ENCODE results near the gene PRKAG1. TPM values are rescaled to one million over a fixed set of nuclear protein-coding genes. Genes with fewer than 3 reads are reported as not detected.

Gene PRKAG1
- total and polyA plus RNA-seq, 10 of the 15 experiments (the other 5 are each of a cell fraction or from before 2014, with no cell fraction given), result 44.5 to 91.6 (median 60.9) TPM

GRCh38 chr12:49021292-49021915 is 2.8 kb upstream of the PRKAG1 start:
- in situ Hi-C loops (cut with MboI) (no loop called here), intact Hi-C loops (cut with micrococcal nuclease; ENCODE audit: unreplicated experiment) (no loop called here)
- Histone ChIP-seq H3K27me3 (replicated peaks in 1 of 2; ENCODE audit: control insufficient read depth in 2 of 2, insufficient read depth in 2 of 2, low read length in 1 of 2) (no peaks in the 10 kb centered on the region), H3K36me3 (ENCODE audit: control insufficient read depth in 2 of 2, insufficient read depth in 2 of 2, low read length in 1 of 2) (peaks cover 10 to 16% of the 10 kb centered on the region in 2 experiments), H2AFZ (ENCODE audit: control insufficient read depth, low read depth, low read length) (no peak overlapping the region), H3K4me1 (ENCODE audit: control insufficient read depth, insufficient read depth, low read length) (0 out of 2 replicates have a peak, but pooled peaks cover 3% of the 10 kb centered on the region), H3K9ac (ENCODE audit: control insufficient read depth, insufficient read depth, low read length) (no peak overlapping the region), H4K20me1 (ENCODE audit: control insufficient read depth, insufficient read depth) (no peaks in the 10 kb centered on the region), H3K79me2 (ENCODE audit: control insufficient read depth, insufficient read depth, low read length) (peaks cover 17% of the 10 kb centered on the region), H3K4me2 (ENCODE audit: control insufficient read depth, insufficient read depth) (no peak overlapping the region), H3K27ac (ENCODE audit: control insufficient read depth, insufficient read depth) (no peak overlapping the region), H3K9me3 (replicated peaks; ENCODE audit: control insufficient read depth, insufficient read depth, low read length) (no peaks in the 10 kb centered on the region), H3K4me3 (no peak overlapping the region)
- TSS peak; percentile 24 for BruUV-seq (replicated peaks)
- FAIRE-seq (no peak), DNase-seq (ENCODE audit: low read depth, low spot score) (no peak), ATAC-seq (no peak)
- ChIA-PET RAD21 (ENCODE audit: unreplicated experiment) (interaction anchor here (1.1 kb wide), 1 partner anchor 22 kb away, joined by 3 read pairs; the partner anchor contains the start of gene DDN), CTCF (interaction anchor here (0.7 to 3.6 kb wide), 6 partner anchors 22 to 37 kb away, joined by 3 to 54 read pairs (median 7); partner anchors contain the start of gene DDN), POLR2A (interaction anchor here (0.6 kb wide), 1 partner anchor 65 kb away, joined by 3 read pairs; no protein-coding TSS in a partner anchor), SMC1A (ENCODE audit: uncharacterized antibody, unreplicated experiment) (interaction anchor here (3.4 kb wide), 1 partner anchor 25 kb away, joined by 15 read pairs; no protein-coding TSS in a partner anchor)
- TF ChIP-seq FOXK2 (IDR thresholded peaks at IDR 0.05) (no peak), HDAC6 (IDR thresholded peaks at IDR 0.05; ENCODE audit: unreplicated experiment) (no peak), IKZF1 (conservative IDR thresholded peaks at IDR 0.05) (no peak), PAX8 (IDR thresholded peaks at IDR 0.05) (no peak), SMAD5 (IDR thresholded peaks at IDR 0.05; ENCODE audit: low read depth) (no peak)
- 91% methylated on average over 9 of the region's 11 CpGs for WGBS (ENCODE audit: insufficient coverage, insufficient replicate concordance, low lambda C conversion rate, missing lambda C conversion rate)

- Histone ChIP-seq H3K36me3 (ENCODE audit: control insufficient read depth in 2 of 2, insufficient read depth in 2 of 2, low read length in 1 of 2) (peaks cover 7 to 13% of the 10 kb centered on the region in 2 experiments), H3K27me3 (replicated peaks in 1 of 2; ENCODE audit: control insufficient read depth in 2 of 2, insufficient read depth in 2 of 2, low read length in 1 of 2) (no peaks in the 10 kb centered on the region), H4K20me1 (ENCODE audit: control insufficient read depth, insufficient read depth) (no peaks in the 10 kb centered on the region), H3K4me3 (no peak overlapping the region), H3K27ac (ENCODE audit: control insufficient read depth, insufficient read depth) (no peak overlapping the region), H3K4me2 (ENCODE audit: control insufficient read depth, insufficient read depth) (no peak overlapping the region), H3K4me1 (ENCODE audit: control insufficient read depth, insufficient read depth, low read length) (0 out of 2 replicates have a peak, but pooled peaks cover 3% of the 10 kb centered on the region), H3K79me2 (ENCODE audit: control insufficient read depth, insufficient read depth, low read length) (peaks cover 17% of the 10 kb centered on the region), H2AFZ (ENCODE audit: control insufficient read depth, low read depth, low read length) (no peak overlapping the region), H3K9me3 (replicated peaks; ENCODE audit: control insufficient read depth, insufficient read depth, low read length) (no peaks in the 10 kb centered on the region), H3K9ac (ENCODE audit: control insufficient read depth, insufficient read depth, low read length) (no peak overlapping the region)
- ChIA-PET POLR2A (interaction anchor here (0.6 to 1.7 kb wide), 4 partner anchors 21 to 215 kb away, joined by 3 to 39 read pairs (median 4); partner anchors contain the start of genes DDN and TUBA1B), SMC1A (ENCODE audit: uncharacterized antibody, unreplicated experiment) (interaction anchor here (0.6 to 3.4 kb wide), 6 partner anchors 11 to 168 kb away, joined by 3 to 15 read pairs (median 4); no protein-coding TSS in a partner anchor), CTCF (interaction anchor here (0.9 to 3.6 kb wide), 12 partner anchors 9 to 168 kb away, joined by 3 to 54 read pairs (median 7); partner anchors contain the start of genes DDN and DDX23), RAD21 (ENCODE audit: unreplicated experiment) (interaction anchor here (0.6 to 2.2 kb wide), 9 partner anchors 14 to 678 kb away, joined by 3 to 54 read pairs (median 4); partner anchors contain the start of genes ARF3, DDX23 and WNT1)
- in situ Hi-C loops (cut with MboI), result no loop called here
- TF ChIP-seq MXI1 (IDR thresholded peaks at IDR 0.05; ENCODE audit: low read depth, low read length) (no peak), EED (IDR thresholded peaks at IDR 0.05; ENCODE audit: low read depth) (no peak), ZNF217 (IDR thresholded peaks at IDR 0.05) (no peak), ATF3 (IDR thresholded peaks at IDR 0.05; ENCODE audit: borderline replicate concordance, extremely low read depth, low read depth, low read length) (no peak), GATAD2B (conservative IDR thresholded peaks at IDR 0.05; ENCODE audit: low read depth) (no peak), SREBF2 (IDR thresholded peaks at IDR 0.05; ENCODE audit: low read length) (no peak), CEBPB (IDR thresholded peaks at IDR 0.05; ENCODE audit: borderline replicate concordance in 1 of 2, low read depth in 2 of 2, low read length in 2 of 2) (no peak)
- TF ChIP-seq, protein P1, sequence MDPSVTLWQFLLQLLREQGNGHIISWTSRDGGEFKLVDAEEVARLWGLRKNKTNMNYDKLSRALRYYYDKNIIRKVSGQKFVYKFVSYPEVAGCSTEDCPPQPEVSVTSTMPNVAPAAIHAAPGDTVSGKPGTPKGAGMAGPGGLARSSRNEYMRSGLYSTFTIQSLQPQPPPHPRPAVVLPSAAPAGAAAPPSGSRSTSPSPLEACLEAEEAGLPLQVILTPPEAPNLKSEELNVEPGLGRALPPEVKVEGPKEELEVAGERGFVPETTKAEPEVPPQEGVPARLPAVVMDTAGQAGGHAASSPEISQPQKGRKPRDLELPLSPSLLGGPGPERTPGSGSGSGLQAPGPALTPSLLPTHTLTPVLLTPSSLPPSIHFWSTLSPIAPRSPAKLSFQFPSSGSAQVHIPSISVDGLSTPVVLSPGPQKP (IDR thresholded peaks at IDR 0.05; ENCODE audit: low read depth, low read length), result no peak
- FAIRE-seq, result no peak
- no peak for DNase-seq (ENCODE audit: low read depth, low spot score)
- no peak for ATAC-seq
- intact Hi-C loops (cut with micrococcal nuclease; ENCODE audit: unreplicated experiment), result no loop called here
- no TSS peak for BruUV-seq (replicated peaks)
- 77% methylated on average over 6 of the region's 6 CpGs for WGBS (ENCODE audit: insufficient coverage, insufficient replicate concordance, low lambda C conversion rate, missing lambda C conversion rate)
Measured at GRCh38 chr12:49020441-49020840, 1.9 kb upstream of the PRKAG1 start.

Data from GM12878 (cell line).